GM12872 (cell line): ENCODE results near the gene FOXN3.

Experiments
- TF ChIP-seq, protein P1 (sequence below): IDR thresholded peaks from 3 replicates; pipeline ENCODE4 v1.5.1; 2011; ENCODE audit warnings: low read depth, mild to moderate bottlenecking, low read length, moderate library complexity; ENCODE audit not compliant: insufficient read depth

FOXN3 gene

DNA sequence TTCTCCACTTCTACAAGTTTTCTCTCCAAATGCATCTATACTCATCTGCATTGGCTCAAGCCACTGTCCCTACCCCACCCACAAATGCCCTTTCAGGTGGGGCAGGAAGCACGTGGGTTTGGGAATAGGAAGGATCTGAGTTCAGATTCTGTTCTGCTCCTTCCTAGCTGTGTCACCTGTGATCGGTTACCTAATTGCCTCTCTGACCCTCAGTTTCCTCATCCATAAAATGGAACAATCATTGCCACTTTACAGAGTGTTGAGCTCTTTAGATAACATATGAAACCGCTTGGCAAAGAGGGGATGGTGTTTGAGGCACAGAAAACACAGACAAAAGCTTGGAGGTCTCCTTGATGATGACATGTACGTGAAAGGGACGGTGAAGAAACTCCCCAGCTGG is 34.5 kb downstream of the FOXN3 start:
- TF ChIP-seq, protein P1, sequence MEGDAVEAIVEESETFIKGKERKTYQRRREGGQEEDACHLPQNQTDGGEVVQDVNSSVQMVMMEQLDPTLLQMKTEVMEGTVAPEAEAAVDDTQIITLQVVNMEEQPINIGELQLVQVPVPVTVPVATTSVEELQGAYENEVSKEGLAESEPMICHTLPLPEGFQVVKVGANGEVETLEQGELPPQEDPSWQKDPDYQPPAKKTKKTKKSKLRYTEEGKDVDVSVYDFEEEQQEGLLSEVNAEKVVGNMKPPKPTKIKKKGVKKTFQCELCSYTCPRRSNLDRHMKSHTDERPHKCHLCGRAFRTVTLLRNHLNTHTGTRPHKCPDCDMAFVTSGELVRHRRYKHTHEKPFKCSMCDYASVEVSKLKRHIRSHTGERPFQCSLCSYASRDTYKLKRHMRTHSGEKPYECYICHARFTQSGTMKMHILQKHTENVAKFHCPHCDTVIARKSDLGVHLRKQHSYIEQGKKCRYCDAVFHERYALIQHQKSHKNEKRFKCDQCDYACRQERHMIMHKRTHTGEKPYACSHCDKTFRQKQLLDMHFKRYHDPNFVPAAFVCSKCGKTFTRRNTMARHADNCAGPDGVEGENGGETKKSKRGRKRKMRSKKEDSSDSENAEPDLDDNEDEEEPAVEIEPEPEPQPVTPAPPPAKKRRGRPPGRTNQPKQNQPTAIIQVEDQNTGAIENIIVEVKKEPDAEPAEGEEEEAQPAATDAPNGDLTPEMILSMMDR = no peak

- TF ChIP-seq, protein P1 = no peak
These were observed 36.9 kb downstream of the FOXN3 start for GRCh38 chr14:89379891-89380820.

GRCh38 chr14:89379006-89379405 is 38.0 kb downstream of the FOXN3 start:
- TF ChIP-seq, protein P1 = no peak

- TF ChIP-seq, protein P1 = no peak
These were observed 38.9 kb downstream of the FOXN3 start for GRCh38 chr14:89378119-89378518.

DNA sequence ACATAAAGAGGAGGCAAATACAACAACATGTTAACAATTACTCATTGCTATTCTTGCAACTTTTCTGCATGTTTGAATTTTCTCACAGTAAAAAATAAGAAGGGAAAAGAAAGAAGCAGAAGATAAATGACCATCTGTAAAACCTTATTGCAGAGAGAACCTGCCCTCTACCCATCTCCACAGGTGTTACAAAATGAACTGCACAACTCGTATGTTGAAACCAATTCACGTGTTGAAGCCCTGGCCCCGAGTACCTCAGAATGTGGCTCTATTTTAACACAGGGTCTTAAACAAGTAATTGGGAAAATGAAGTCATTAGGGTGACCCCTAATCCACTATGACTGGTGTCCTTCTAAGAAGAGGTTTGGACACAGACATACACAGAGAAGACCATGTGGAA is 39.5 kb downstream of the FOXN3 start:
- TF ChIP-seq, protein P1 = no peak

DNA sequence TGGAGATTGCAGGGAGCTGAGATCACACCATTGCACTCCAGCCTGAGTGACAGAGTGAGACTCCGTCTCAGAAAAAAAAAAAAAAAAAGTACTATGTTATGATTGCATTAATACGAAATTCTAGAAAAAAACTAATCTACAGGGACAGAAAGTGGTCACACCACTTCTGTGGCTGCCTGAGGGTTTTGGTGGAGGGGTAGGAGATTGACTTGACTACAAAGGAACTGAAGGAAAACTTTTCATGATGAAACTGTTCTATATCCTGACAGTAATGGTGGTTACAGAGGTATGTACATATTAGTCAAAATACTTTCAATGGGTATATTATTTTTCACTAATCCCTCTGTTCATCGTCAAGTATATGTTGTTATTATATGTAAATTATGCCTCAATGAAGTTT is 42.1 kb downstream of the FOXN3 start:
- TF ChIP-seq, protein P1 = no peak

- TF ChIP-seq, protein P1 = no peak
These were observed 43.8 kb downstream of the FOXN3 start for GRCh38 chr14:89373185-89373584.
